Activated naive CD4-positive, alpha-beta T cell treated with anti-CD3 and anti-CD28 coated beads, Interleukin-2, amount 50 U/mL, for 72 hours (primary cell): Measurements from ENCODE around the gene MUC2. TPM values are rescaled to one million over a fixed set of nuclear protein-coding genes. Genes with fewer than 3 reads are reported as not detected.
A peak's percentile ranks its signal among the peaks of the same experiment; 100 is the strongest.

Experiments used
- ATAC-seq, 2 donors: fragments of 150-1000 bp; cut with Tn5 transposase; 2 replicates each; pipeline ENCODE4 v1.10.0; 2021; ENCODE audit warnings: mild to moderate bottlenecking in 2 of 2, moderate library complexity in 2 of 2
- DNase-seq, 2 donors: peaks; one replicate each; pipeline ENCODE4 v3.0.0; 2021 to 2022; ENCODE audit warnings: low spot score in 2 of 2
- H3K27ac Mint-ChIP-seq, 2 donors: one replicate each; pipeline ENCODE4 v1.8.0; 2022; ENCODE audit warnings: mild to moderate bottlenecking in 2 of 2, mixed read lengths in 2 of 2
- H3K36me3 Mint-ChIP-seq, 2 donors: one replicate each; pipeline ENCODE4 v1.8.0; 2022; ENCODE audit warnings: mixed read lengths in 2 of 2
- H3K9me3 Mint-ChIP-seq, 2 donors: one replicate each; pipeline ENCODE4 v1.8.0; 2022; ENCODE audit warnings: mixed read lengths in 2 of 2
- total RNA-seq, 2 donors: library from RNA; stranded (reverse); gene quantifications; one replicate each; pipeline ENCODE4 v1.2.3, GENCODE V29; 2022

The MUC2 gene
- total RNA-seq, 2 donors from 2014 or later, result not detected

- ATAC-seq (no peak), DNase-seq (no peak)
- H3K36me3 Mint-ChIP-seq, result no peaks in the 10 kb centered on the region
- no peaks in the 10 kb centered on the region for H3K9me3 Mint-ChIP-seq
- no peak overlapping the region for H3K27ac Mint-ChIP-seq
Observed at GRCh38 chr11:1044160-1044559, 30.5 kb upstream of the MUC2 start.

GRCh38 chr11:1047595-1048156 is 27.0 kb upstream of the MUC2 start:
- ATAC-seq (no peak), DNase-seq (peak in 1 of 2 donors; percentile 31)
- no peaks in the 10 kb centered on the region for H3K36me3 Mint-ChIP-seq
- H3K27ac Mint-ChIP-seq, result no peak overlapping the region
- H3K9me3 Mint-ChIP-seq, result no peaks in the 10 kb centered on the region

- no peak for ATAC-seq
- no peaks in the 10 kb centered on the region for H3K36me3 Mint-ChIP-seq
- no peak overlapping the region for H3K27ac Mint-ChIP-seq
- no peak for DNase-seq
- H3K9me3 Mint-ChIP-seq, result no peaks in the 10 kb centered on the region
Observed at GRCh38 chr11:1048375-1049070, 26.2 kb upstream of the MUC2 start.

GRCh38 chr11:1049071-1049405 is 25.6 kb upstream of the MUC2 start:
- DNase-seq (no peak), ATAC-seq (no peak)
- H3K27ac Mint-ChIP-seq, result no peak overlapping the region
- no peaks in the 10 kb centered on the region for H3K9me3 Mint-ChIP-seq
- no peaks in the 10 kb centered on the region for H3K36me3 Mint-ChIP-seq

- no peak for ATAC-seq
- Mint-ChIP-seq H3K27ac (no peak overlapping the region), H3K36me3 (no peaks in the 10 kb centered on the region), H3K9me3 (no peaks in the 10 kb centered on the region)
- DNase-seq, result no peak
Observed at GRCh38 chr11:1049431-1049891, 25.2 kb upstream of the MUC2 start.

- no peaks in the 10 kb centered on the region for H3K9me3 Mint-ChIP-seq
- H3K27ac Mint-ChIP-seq, result no peak overlapping the region
- H3K36me3 Mint-ChIP-seq, result no peaks in the 10 kb centered on the region
- DNase-seq, result no peak
- no peak for ATAC-seq
Observed at GRCh38 chr11:1049911-1050580, 24.6 kb upstream of the MUC2 start.

- DNase-seq (peak; percentile 74 to 80), ATAC-seq (peak; percentile 98)
- Mint-ChIP-seq H3K27ac (no peak overlapping the region), H3K9me3 (no peaks in the 10 kb centered on the region), H3K36me3 (no peaks in the 10 kb centered on the region)
Observed at GRCh38 chr11:1050581-1051355, 23.9 kb upstream of the MUC2 start.

- H3K27ac Mint-ChIP-seq, result no peak overlapping the region
- H3K36me3 Mint-ChIP-seq, result no peaks in the 10 kb centered on the region
- no peak for DNase-seq
- no peaks in the 10 kb centered on the region for H3K9me3 Mint-ChIP-seq
- no peak for ATAC-seq
Observed at GRCh38 chr11:1051356-1052132, 23.1 kb upstream of the MUC2 start.

GRCh38 chr11:1052133-1053011 is 22.3 kb upstream of the MUC2 start:
- ATAC-seq, result no peak
- DNase-seq, result no peak
- Mint-ChIP-seq H3K9me3 (no peaks in the 10 kb centered on the region), H3K36me3 (no peaks in the 10 kb centered on the region), H3K27ac (no peak overlapping the region)

- ATAC-seq (no peak), DNase-seq (no peak)
- no peak overlapping the region for H3K27ac Mint-ChIP-seq
- no peaks in the 10 kb centered on the region for H3K36me3 Mint-ChIP-seq
- no peaks in the 10 kb centered on the region for H3K9me3 Mint-ChIP-seq
Observed at GRCh38 chr11:1053121-1053901, 21.4 kb upstream of the MUC2 start.

- ATAC-seq (no peak), DNase-seq (peak in 1 of 2 donors; percentile 51)
- no peaks in the 10 kb centered on the region for H3K9me3 Mint-ChIP-seq
- no peak overlapping the region for H3K27ac Mint-ChIP-seq
- no peaks in the 10 kb centered on the region for H3K36me3 Mint-ChIP-seq
Observed at GRCh38 chr11:1054143-1055108, 20.2 kb upstream of the MUC2 start.

GRCh38 chr11:1055109-1055703 is 19.5 kb upstream of the MUC2 start:
- no peaks in the 10 kb centered on the region for H3K9me3 Mint-ChIP-seq
- ATAC-seq, result no peak
- peak overlapping the region in 1 of 2 donors; percentile 48 for H3K27ac Mint-ChIP-seq
- peak in 1 of 2 donors; percentile 48 for DNase-seq
- no peaks in the 10 kb centered on the region for H3K36me3 Mint-ChIP-seq

- no peak for ATAC-seq
- peak in 1 of 2 donors; percentile 48 for DNase-seq
- no peaks in the 10 kb centered on the region for H3K9me3 Mint-ChIP-seq
Observed at GRCh38 chr11:1055990-1056771, 18.5 kb upstream of the MUC2 start.

More at GRCh38 chr11:1055990-1056771, 18.5 kb upstream of the MUC2 start:
- no peak overlapping the region for H3K27ac Mint-ChIP-seq
- no peaks in the 10 kb centered on the region for H3K36me3 Mint-ChIP-seq
